ENCODE results near the gene PLPPR1. TPM values are rescaled to one million over a fixed set of nuclear protein-coding genes. Genes with fewer than 3 reads are reported as not detected.

Gene PLPPR1
- total and polyA plus RNA-seq, 7 experiments from 2014 or later = not detected

DNA sequence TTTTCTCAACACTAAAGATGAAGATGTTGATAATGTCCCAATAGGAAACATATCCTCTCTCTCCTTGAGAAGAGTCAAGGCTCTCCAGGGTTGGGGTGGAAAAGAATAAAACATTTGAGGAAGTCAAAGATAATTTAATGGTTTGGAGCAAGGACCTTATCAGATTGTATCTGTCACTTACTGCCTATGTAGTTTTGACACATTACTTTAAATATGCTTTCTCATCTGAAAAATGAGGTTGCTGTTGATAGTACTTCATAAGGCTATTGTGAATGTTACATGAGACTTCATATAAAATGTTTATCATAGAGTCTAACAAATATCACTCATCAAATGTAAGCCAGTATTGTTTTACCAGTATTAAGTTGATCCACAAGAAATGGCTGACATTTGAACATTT, 307.6 kb downstream of the PLPPR1 start:
- POLR2A ChIA-PET = no interaction called here
- Histone ChIP-seq H3K4me1 (ENCODE audit: control insufficient read depth in 2 of 2, insufficient read depth in 2 of 2, low read length in 2 of 2) (no peaks in the 10 kb centered on the region), H3K36me3 (ENCODE audit: control insufficient read depth in 2 of 3, insufficient read depth in 3 of 3, low read length in 3 of 3) (no peaks in the 10 kb centered on the region)

DNA sequence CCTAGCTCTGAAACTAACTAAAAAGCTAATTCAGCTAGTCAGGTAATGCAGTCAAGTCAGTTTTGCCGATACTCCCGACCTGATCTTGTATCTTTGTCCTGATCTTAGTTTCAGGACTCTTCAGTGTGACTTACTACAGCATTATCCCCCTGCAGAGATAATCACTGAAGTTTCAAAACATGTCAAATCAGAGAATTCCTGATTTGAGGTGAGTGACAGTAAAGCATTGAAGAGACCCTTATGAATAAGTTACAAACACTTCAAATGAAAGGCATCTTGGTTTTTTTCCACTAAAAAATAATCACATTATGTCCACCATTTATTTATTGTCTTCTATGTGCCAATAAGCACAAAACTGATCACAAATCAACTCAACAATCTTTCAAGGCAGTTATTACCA, 308.7 kb downstream of the PLPPR1 start:
- no peaks in the 10 kb centered on the region for H3K36me3 ChIP-seq (ENCODE audit: control insufficient read depth in 2 of 3, insufficient read depth in 3 of 3, low read length in 3 of 3)
- Mint-ChIP-seq H3K9me3 (peaks cover 0 to 2% (median 0%) of the 10 kb centered on the region in 11 donors), H3K27me3 (peaks cover 6 to 45% (median 28%) of the 10 kb centered on the region in 5 donors), H3K4me1 (no peaks in the 10 kb centered on the region), H3K4me3 (no peak overlapping the region), H3K27ac (no peak overlapping the region), H3K36me3 (no peaks in the 10 kb centered on the region)
- no peak overlapping the region for H3K27ac ChIP-seq (ENCODE audit: low read depth, low read length)
- peaks cover 0 to 7% of the 10 kb centered on the region in 2 donors for H3K27me3 ChIP-seq (ENCODE audit: control insufficient read depth in 2 of 2, insufficient read depth in 2 of 2, low read length in 2 of 2)
- no peaks in the 10 kb centered on the region for H3K9me3 ChIP-seq (ENCODE audit: control insufficient read depth in 2 of 3, low read length in 3 of 3)
- no peaks in the 10 kb centered on the region for H3K4me1 ChIP-seq (ENCODE audit: control insufficient read depth in 2 of 2, insufficient read depth in 2 of 2, low read length in 2 of 2)
- POLR2A ChIA-PET = no interaction called here
- CTCF ChIA-PET = no interaction called here
- no peak overlapping the region for H3K4me3 ChIP-seq (ENCODE audit: low read length)
- DNase-seq = no peak
- intact Hi-C loops (cut with micrococcal nuclease) = no loop called here
- no peak for ATAC-seq

More for the DNA sequence above, 307.6 kb downstream of the PLPPR1 start:
- Histone ChIP-seq H3K9me3 (ENCODE audit: control insufficient read depth in 2 of 3, low read length in 3 of 3) (no peaks in the 10 kb centered on the region), H3K27ac (ENCODE audit: low read depth, low read length) (no peak overlapping the region), H3K4me3 (ENCODE audit: low read length) (no peak overlapping the region), H3K27me3 (ENCODE audit: control insufficient read depth in 2 of 2, insufficient read depth in 2 of 2, low read length in 2 of 2) (peaks cover 0 to 3% of the 10 kb centered on the region in 2 donors)
- Mint-ChIP-seq H3K4me3 (no peak overlapping the region), H3K27ac (no peak overlapping the region), H3K27me3 (peaks cover 6 to 36% (median 19%) of the 10 kb centered on the region in 5 donors), H3K36me3 (no peaks in the 10 kb centered on the region), H3K4me1 (no peaks in the 10 kb centered on the region), H3K9me3 (peaks cover 0 to 2% (median 0%) of the 10 kb centered on the region in 11 donors)
- no peak for ATAC-seq
- CTCF ChIA-PET = no interaction called here
- intact Hi-C loops (cut with micrococcal nuclease) = no loop called here
- DNase-seq = no peak

DNA sequence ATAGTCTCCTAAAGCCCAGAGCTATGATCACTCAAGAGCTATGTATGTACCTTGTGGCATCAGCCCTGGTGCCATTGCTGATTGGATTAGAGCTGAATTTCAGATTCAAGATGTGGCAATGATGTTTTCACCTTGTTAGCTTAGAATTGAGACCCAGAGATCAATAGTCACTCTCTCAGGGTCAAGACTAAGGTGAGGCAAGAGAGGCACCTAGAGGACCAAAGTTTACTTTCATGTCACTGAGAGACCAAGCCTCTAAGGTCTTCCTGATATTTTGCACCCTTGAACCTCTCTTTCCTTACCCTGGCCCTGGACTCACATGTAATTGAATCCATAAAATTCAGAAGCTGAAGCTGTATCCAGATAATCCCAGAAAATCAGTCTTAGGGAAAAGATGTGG, 313.4 kb downstream of the PLPPR1 start:
- Mint-ChIP-seq H3K36me3 (no peaks in the 10 kb centered on the region), H3K27me3 (peaks cover 2 to 51% (median 30%) of the 10 kb centered on the region in 5 donors), H3K4me3 (no peak overlapping the region), H3K4me1 (no peaks in the 10 kb centered on the region), H3K27ac (no peak overlapping the region), H3K9me3 (peaks cover 0 to 2% (median 0%) of the 10 kb centered on the region in 11 donors)
- DNase-seq (no peak), ATAC-seq (no peak)
- CTCF ChIA-PET = no interaction called here
- H3K4me1 ChIP-seq (ENCODE audit: control insufficient read depth in 2 of 2, insufficient read depth in 2 of 2, low read length in 2 of 2) = no peaks in the 10 kb centered on the region
- POLR2A ChIA-PET = no interaction called here
- H3K36me3 ChIP-seq (ENCODE audit: control insufficient read depth in 2 of 3, insufficient read depth in 3 of 3, low read length in 3 of 3) = no peaks in the 10 kb centered on the region
- H3K9me3 ChIP-seq (ENCODE audit: control insufficient read depth in 2 of 3, low read length in 3 of 3) = no peaks in the 10 kb centered on the region
- peaks cover 0 to 7% of the 10 kb centered on the region in 2 donors for H3K27me3 ChIP-seq (ENCODE audit: control insufficient read depth in 2 of 2, insufficient read depth in 2 of 2, low read length in 2 of 2)
- intact Hi-C loops (cut with micrococcal nuclease) = no loop called here
- H3K4me3 ChIP-seq (ENCODE audit: low read length) = no peak overlapping the region
- H3K27ac ChIP-seq (ENCODE audit: low read depth, low read length) = no peak overlapping the region

DNA sequence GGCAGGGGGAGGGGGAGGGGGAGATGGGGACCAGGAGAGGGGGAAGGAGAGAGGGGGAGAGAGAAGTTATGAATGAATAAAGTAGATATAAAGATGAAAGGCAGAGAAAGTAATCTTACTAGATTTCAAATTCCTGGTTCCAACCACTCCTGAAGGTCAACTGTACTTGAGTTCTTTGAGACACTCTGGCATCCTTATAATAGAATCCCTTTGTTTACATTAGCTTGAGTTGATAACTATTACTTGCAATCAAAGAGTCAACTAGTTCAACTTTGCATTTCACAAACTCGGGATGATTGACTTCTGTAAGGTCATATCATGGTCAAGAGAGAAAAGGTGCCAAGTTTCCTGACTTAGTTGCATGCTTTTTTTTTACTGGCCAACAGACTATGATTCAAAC, 314.1 kb downstream of the PLPPR1 start:
- peaks cover 0 to 4% of the 10 kb centered on the region in 2 donors for H3K27me3 ChIP-seq (ENCODE audit: control insufficient read depth in 2 of 2, insufficient read depth in 2 of 2, low read length in 2 of 2)
- H3K36me3 Mint-ChIP-seq = no peaks in the 10 kb centered on the region
- peaks cover 2 to 57% (median 30%) of the 10 kb centered on the region in 5 donors for H3K27me3 Mint-ChIP-seq

DNA sequence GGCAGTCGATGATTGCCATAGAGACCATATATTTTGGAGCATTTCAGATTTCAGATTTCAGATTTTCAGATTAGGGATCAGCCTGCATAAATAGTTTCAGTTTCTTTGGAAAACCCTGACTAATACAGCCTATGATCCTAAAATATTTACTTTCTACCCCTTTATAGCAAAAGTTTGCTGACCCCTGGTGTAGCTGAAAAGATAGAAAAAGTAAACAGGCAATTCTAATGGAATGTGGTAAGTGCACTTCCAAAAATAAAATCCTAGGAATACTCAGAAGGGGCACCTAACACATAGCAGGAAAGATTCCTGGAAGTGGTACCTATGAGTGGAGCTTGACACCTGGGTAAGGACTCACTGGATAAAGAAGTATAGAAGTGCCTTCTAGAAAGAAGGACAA, 321.8 kb downstream of the PLPPR1 start:
- no peak overlapping the region for H3K27ac Mint-ChIP-seq
- CTCF ChIA-PET = no interaction called here
- no peaks in the 10 kb centered on the region for H3K9me3 ChIP-seq (ENCODE audit: control insufficient read depth in 2 of 3, low read length in 3 of 3)

More for the DNA sequence above, 314.1 kb downstream of the PLPPR1 start:
- Mint-ChIP-seq H3K4me3 (no peak overlapping the region), H3K27ac (no peak overlapping the region), H3K9me3 (peaks cover 0 to 2% (median 0%) of the 10 kb centered on the region in 11 donors), H3K4me1 (no peaks in the 10 kb centered on the region)
- no peak for ATAC-seq
- no peaks in the 10 kb centered on the region for H3K4me1 ChIP-seq (ENCODE audit: control insufficient read depth in 2 of 2, insufficient read depth in 2 of 2, low read length in 2 of 2)
- intact Hi-C loops (cut with micrococcal nuclease) = no loop called here
- DNase-seq = no peak
- POLR2A ChIA-PET = no interaction called here
- H3K9me3 ChIP-seq (ENCODE audit: control insufficient read depth in 2 of 3, low read length in 3 of 3) = no peaks in the 10 kb centered on the region
- H3K36me3 ChIP-seq (ENCODE audit: control insufficient read depth in 2 of 3, insufficient read depth in 3 of 3, low read length in 3 of 3) = no peaks in the 10 kb centered on the region
- CTCF ChIA-PET = no interaction called here
- no peak overlapping the region for H3K4me3 ChIP-seq (ENCODE audit: low read length)
- H3K27ac ChIP-seq (ENCODE audit: low read depth, low read length) = no peak overlapping the region

DNA sequence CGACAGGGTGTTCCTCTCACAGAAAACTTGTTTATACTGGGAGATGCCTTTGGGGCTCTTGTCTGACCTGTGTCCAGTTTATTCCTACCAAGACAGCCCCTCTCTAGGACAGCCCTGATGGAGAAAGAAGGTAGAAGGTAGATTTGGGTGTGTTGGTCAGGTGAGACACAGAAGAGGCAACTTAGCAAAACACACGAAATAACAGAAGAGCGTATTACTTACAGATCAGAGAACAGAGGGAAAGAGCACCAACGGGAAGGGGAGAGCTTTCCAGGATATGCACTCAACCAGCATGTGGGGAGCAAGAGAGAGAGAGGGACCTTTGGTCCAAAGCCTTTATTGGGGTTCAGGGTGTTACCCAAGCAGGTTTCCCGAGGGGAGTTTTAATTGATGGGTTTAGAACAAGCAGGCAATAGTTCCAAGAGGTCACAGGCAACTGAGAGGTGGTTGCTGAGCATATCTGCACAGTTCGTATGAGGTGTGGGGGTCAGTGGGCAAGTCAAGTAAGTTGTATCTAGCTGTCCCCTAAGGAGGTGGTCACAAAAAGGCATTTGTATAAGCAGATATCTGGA, 324.5 kb downstream of the PLPPR1 start:
- intact Hi-C loops (cut with micrococcal nuclease) = no loop called here
- Histone ChIP-seq H3K36me3 (ENCODE audit: control insufficient read depth in 2 of 3, insufficient read depth in 3 of 3, low read length in 3 of 3) (no peaks in the 10 kb centered on the region), H3K9me3 (ENCODE audit: control insufficient read depth in 2 of 3, low read length in 3 of 3) (no peaks in the 10 kb centered on the region), H3K27ac (ENCODE audit: low read depth, low read length) (no peak overlapping the region), H3K27me3 (ENCODE audit: control insufficient read depth in 2 of 2, insufficient read depth in 2 of 2, low read length in 2 of 2) (no peaks in the 10 kb centered on the region), H3K4me1 (ENCODE audit: control insufficient read depth in 2 of 2, insufficient read depth in 2 of 2, low read length in 2 of 2) (no peaks in the 10 kb centered on the region), H3K4me3 (ENCODE audit: low read length) (no peak overlapping the region)
- ChIA-PET POLR2A (no interaction called here), CTCF (no interaction called here)
- Mint-ChIP-seq H3K4me1 (no peaks in the 10 kb centered on the region), H3K36me3 (no peaks in the 10 kb centered on the region), H3K27ac (no peak overlapping the region), H3K4me3 (no peak overlapping the region), H3K9me3 (peaks cover 0 to 7% (median 1%) of the 10 kb centered on the region in 11 donors), H3K27me3 (peaks cover 0 to 12% (median 6%) of the 10 kb centered on the region in 5 donors)
- DNase-seq = no peak
- no peak for ATAC-seq

More for the DNA sequence above, 321.8 kb downstream of the PLPPR1 start:
- peaks cover 0 to 24% (median 9%) of the 10 kb centered on the region in 5 donors for H3K27me3 Mint-ChIP-seq
- H3K4me3 Mint-ChIP-seq = no peak overlapping the region
- H3K4me1 ChIP-seq (ENCODE audit: control insufficient read depth in 2 of 2, insufficient read depth in 2 of 2, low read length in 2 of 2) = no peaks in the 10 kb centered on the region
- H3K36me3 ChIP-seq (ENCODE audit: control insufficient read depth in 2 of 3, insufficient read depth in 3 of 3, low read length in 3 of 3) = no peaks in the 10 kb centered on the region
- ATAC-seq = no peak
- no peak overlapping the region for H3K27ac ChIP-seq (ENCODE audit: low read depth, low read length)
- peaks cover 0 to 7% (median 0%) of the 10 kb centered on the region in 11 donors for H3K9me3 Mint-ChIP-seq
- intact Hi-C loops (cut with micrococcal nuclease) = no loop called here
- no peaks in the 10 kb centered on the region for H3K4me1 Mint-ChIP-seq
- POLR2A ChIA-PET = no interaction called here
- no peaks in the 10 kb centered on the region for H3K36me3 Mint-ChIP-seq
- DNase-seq = no peak
- H3K4me3 ChIP-seq (ENCODE audit: low read length) = no peak overlapping the region
- no peaks in the 10 kb centered on the region for H3K27me3 ChIP-seq (ENCODE audit: control insufficient read depth in 2 of 2, insufficient read depth in 2 of 2, low read length in 2 of 2)

DNA sequence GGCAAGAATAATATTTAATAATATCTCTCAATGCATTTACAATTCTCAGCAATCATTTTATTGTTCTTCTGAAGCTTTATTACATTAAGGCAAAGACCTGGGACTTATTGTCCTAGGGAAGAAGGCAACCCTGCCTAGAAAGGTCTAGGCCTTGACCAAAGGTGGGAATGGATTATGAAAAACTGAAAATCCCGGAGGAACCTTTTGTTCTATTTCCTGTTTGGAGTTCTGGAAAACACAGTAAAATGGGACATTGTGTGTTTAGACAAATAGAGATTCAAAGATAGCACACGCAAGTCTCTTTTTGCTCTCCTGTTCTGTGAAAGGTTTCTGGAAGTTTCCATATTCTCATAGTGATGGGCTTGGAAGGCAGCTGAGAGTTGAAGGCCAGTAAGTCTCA, 325.2 kb downstream of the PLPPR1 start:
- H3K36me3 Mint-ChIP-seq = no peaks in the 10 kb centered on the region
- peaks cover 0 to 7% (median 1%) of the 10 kb centered on the region in 11 donors for H3K9me3 Mint-ChIP-seq
- H3K36me3 ChIP-seq (ENCODE audit: control insufficient read depth in 2 of 3, insufficient read depth in 3 of 3, low read length in 3 of 3) = no peaks in the 10 kb centered on the region
- H3K4me3 ChIP-seq (ENCODE audit: low read length) = no peak overlapping the region
- H3K9me3 ChIP-seq (ENCODE audit: control insufficient read depth in 2 of 3, low read length in 3 of 3) = no peaks in the 10 kb centered on the region
- ChIA-PET CTCF (no interaction called here), POLR2A (no interaction called here)
- no peak overlapping the region for H3K4me3 Mint-ChIP-seq
- peaks cover 0 to 12% (median 6%) of the 10 kb centered on the region in 5 donors for H3K27me3 Mint-ChIP-seq
- H3K27ac ChIP-seq (ENCODE audit: low read depth, low read length) = no peak overlapping the region
- DNase-seq (no peak), ATAC-seq (no peak)
- no peaks in the 10 kb centered on the region for H3K4me1 Mint-ChIP-seq
- no peaks in the 10 kb centered on the region for H3K4me1 ChIP-seq (ENCODE audit: control insufficient read depth in 2 of 2, insufficient read depth in 2 of 2, low read length in 2 of 2)
- H3K27me3 ChIP-seq (ENCODE audit: control insufficient read depth in 2 of 2, insufficient read depth in 2 of 2, low read length in 2 of 2) = no peaks in the 10 kb centered on the region
- H3K27ac Mint-ChIP-seq = no peak overlapping the region
- intact Hi-C loops (cut with micrococcal nuclease) = no loop called here

Data from naive thymus-derived CD4-positive, alpha-beta T cell (primary cell).